HepG2 (cell line): ENCODE results near the gene COL9A3. TPM values are rescaled to one million over a fixed set of nuclear protein-coding genes. Genes with fewer than 3 reads are reported as not detected.

ENCODE experiments used
- ATF5 ChIP-seq: sonication (generic); formaldehyde crosslinking; IDR thresholded peaks from 2 replicates; pipeline ENCODE4 v1.4.0; 2020; ENCODE audit warnings: mild to moderate bottlenecking, low read depth, missing genetic modification reagents
- CBX5 ChIP-seq: sonication (generic); formaldehyde crosslinking; IDR thresholded peaks from 2 replicates; pipeline ENCODE4 v1.4.0; 2020; ENCODE audit warnings: missing genetic modification reagents, borderline replicate concordance
- CENPT ChIP-seq: sonication (generic); formaldehyde crosslinking; IDR thresholded peaks from 2 replicates; pipeline ENCODE4 v1.8.0; 2022; ENCODE audit warnings: low read depth, mild to moderate bottlenecking, moderate library complexity, missing genetic modification reagents
- EP300 ChIP-seq, 3 experiments: sonication (generic) in 1 of 3; formaldehyde crosslinking in 1 of 3; IDR thresholded peaks; 2 replicates each; pipeline versions ENCODE4 v1.5.1 to v1.6.1; 2011 to 2020; ENCODE audit warnings: low read depth in 2 of 3, low read length in 2 of 3, borderline replicate concordance in 1 of 3, improper control_type of control experiment in 1 of 3, mild to moderate bottlenecking in 1 of 3, missing genetic modification reagents in 1 of 3, moderate library complexity in 1 of 3
- FOXJ3 ChIP-seq: sonication (generic); formaldehyde crosslinking; IDR thresholded peaks from 2 replicates; pipeline ENCODE4 v1.4.0; 2020; ENCODE audit warnings: missing genetic modification reagents, mild to moderate bottlenecking, borderline replicate concordance
- MTF2 ChIP-seq: sonication (generic); formaldehyde crosslinking; IDR thresholded peaks from 2 replicates; pipeline ENCODE4 v1.5.0; 2020; ENCODE audit warnings: missing genetic modification reagents, borderline replicate concordance
- NFYC ChIP-seq: IDR thresholded peaks from 2 replicates; pipeline ENCODE4 v1.6.1; 2016; ENCODE audit warnings: missing genetic modification reagents, missing compliant biosample characterization
- POLR2AphosphoS2 ChIP-seq: IDR thresholded peaks from 2 replicates; pipeline ENCODE4 v1.6.1; 2011; ENCODE audit warnings: low read depth, low read length, improper control_type of control experiment
- PPARG ChIP-seq: conservative IDR thresholded peaks from 2 replicates; pipeline ENCODE4 v1.6.1; 2016; ENCODE audit warnings: missing biosample characterization, missing genetic modification reagents
- RBAK ChIP-seq: sonication (generic); formaldehyde crosslinking; IDR thresholded peaks from 2 replicates; pipeline ENCODE4 v1.5.1; 2020; ENCODE audit warnings: mild to moderate bottlenecking, missing genetic modification reagents
- RFXANK ChIP-seq: IDR thresholded peaks from 2 replicates; pipeline ENCODE4 v1.6.1; 2016
- SOX13 ChIP-seq, 3 experiments: fragments of 450-650 bp in 1 of 3; sonication (generic) in 1 of 3; formaldehyde crosslinking in 1 of 3; IDR thresholded peaks in 2 of 3; conservative IDR thresholded peaks in 1 of 3; 2 replicates each; pipeline versions ENCODE4 v1.5.0 to v1.6.1; 2016 to 2020; ENCODE audit warnings: antibody characterized with exemption in 1 of 3, mild to moderate bottlenecking in 1 of 3, missing compliant biosample characterization in 1 of 3, missing genetic modification reagents in 1 of 3, moderate library complexity in 1 of 3
- SP2 ChIP-seq: sonication (generic); formaldehyde crosslinking; IDR thresholded peaks from 2 replicates; pipeline ENCODE4 v1.5.1; 2020; ENCODE audit warnings: mild to moderate bottlenecking, missing genetic modification reagents
- THAP11 ChIP-seq: IDR thresholded peaks from 2 replicates; pipeline ENCODE4 v1.6.1; 2016; ENCODE audit warnings: missing biosample characterization, missing genetic modification reagents
- THRA ChIP-seq: sonication (generic); formaldehyde crosslinking; IDR thresholded peaks from 2 replicates; pipeline ENCODE4 v1.4.0; 2020; ENCODE audit warnings: missing genetic modification reagents, borderline replicate concordance
- ZHX1 ChIP-seq: sonication (generic); formaldehyde crosslinking; IDR thresholded peaks from 2 replicates; pipeline ENCODE4 v1.8.1; 2022; ENCODE audit warnings: low read depth, mild to moderate bottlenecking, missing genetic modification reagents
- ZKSCAN5 ChIP-seq: sonication (generic); formaldehyde crosslinking; IDR thresholded peaks from 2 replicates; pipeline ENCODE4 v1.5.1; 2020; ENCODE audit warnings: mild to moderate bottlenecking, missing genetic modification reagents
- ZNF546 ChIP-seq: sonication (generic); formaldehyde crosslinking; conservative IDR thresholded peaks from 2 replicates; pipeline ENCODE4 v1.8.1; 2023; ENCODE audit warnings: mild to moderate bottlenecking, missing genetic modification reagents
- ZNF598 ChIP-seq: sonication (generic); formaldehyde crosslinking; IDR thresholded peaks from 2 replicates; pipeline ENCODE4 v1.5.1; 2020; ENCODE audit warnings: mild to moderate bottlenecking, missing genetic modification reagents, borderline replicate concordance
- ZNF75D ChIP-seq: sonication (generic); formaldehyde crosslinking; IDR thresholded peaks from 2 replicates; pipeline ENCODE4 v1.8.1; 2023; ENCODE audit warnings: missing genetic modification reagents, mild to moderate bottlenecking, borderline replicate concordance
- ZNF816 ChIP-seq: sonication (generic); formaldehyde crosslinking; IDR thresholded peaks from 2 replicates; pipeline ENCODE4 v1.8.0; 2022; ENCODE audit warnings: missing genetic modification reagents, mild to moderate bottlenecking, borderline replicate concordance
- ZNF878 ChIP-seq: sonication (generic); formaldehyde crosslinking; IDR thresholded peaks from 2 replicates; pipeline ENCODE4 v1.8.1; 2023; ENCODE audit warnings: mild to moderate bottlenecking, missing genetic modification reagents, moderate library complexity
- polyA plus RNA-seq, 8 experiments: library from polyadenylated mRNA; depleted of rRNA in 3 of 8; stranded (reverse) in 7 of 8; unstranded in 1 of 8; fragments of >200 nt; fragmentation: Illumina TruSeq in 4 of 8; extraction: Trizol in 4 of 8; gene quantifications; 2 replicates each; pipeline versions ENCODE4 v1.2.1 to v1.2.3, GENCODE V29; 2011 to 2016; ENCODE audit warnings: low read depth in 4 of 8, missing spikeins in 1 of 8, mixed read lengths in 1 of 8; ENCODE audit not compliant: insufficient read depth in 1 of 8
- total RNA-seq, 5 experiments: library from RNA; depleted of rRNA; stranded (reverse); fragments of >200 nt; fragmentation: Illumina TruSeq; extraction: Trizol; gene quantifications; 2 replicates each; pipeline ENCODE4 v1.2.3, GENCODE V29; 2016; ENCODE audit warnings: low read depth in 1 of 5

The COL9A3 gene
- total and polyA plus RNA-seq, 2 of the 13 experiments (the other 11 are each of a cell fraction or from before 2014, with no cell fraction given): 155 to 204 TPM

GRCh38 chr20:62776692-62777527 lies 39.9 kb upstream of the COL9A3 start (continued):
- TF ChIP-seq ZNF75D: no peak
- no peak for TF ChIP-seq MTF2 (CRISPR knock-in tag)
- TF ChIP-seq ZHX1 (CRISPR knock-in tag): no peak
- no peak for TF ChIP-seq PPARG
- TF ChIP-seq ZKSCAN5 (CRISPR knock-in tag): peak; percentile 86; the same call in 1 of the 2 replicates
- no peak for TF ChIP-seq ZNF816 (CRISPR knock-in tag)
- TF ChIP-seq RBAK: no peak
- TF ChIP-seq THAP11 (CRISPR knock-in tag): peak; percentile 47; the same call in 1 of the 2 replicates
- TF ChIP-seq POLR2AphosphoS2: no peak
- 0 out of 2 replicates have a peak, but pooled peaks have one; percentile 18 for TF ChIP-seq CENPT (CRISPR knock-in tag)
- TF ChIP-seq RFXANK (CRISPR knock-in tag): no peak
- TF ChIP-seq ZNF546 (CRISPR knock-in tag): 0 out of 2 replicates have a peak, but pooled peaks have one; percentile 16
- TF ChIP-seq EP300 (IDR thresholded peaks at IDR 0.05; ENCODE audit: low read depth in 2 of 2, low read length in 2 of 2): no peak
- no peak for TF ChIP-seq EP300 (CRISPR knock-in tag; IDR thresholded peaks at IDR 0.05; ENCODE audit: borderline replicate concordance)
- TF ChIP-seq ZNF878 (CRISPR knock-in tag): no peak
- TF ChIP-seq SP2 (CRISPR knock-in tag): peak; percentile 71
- no peak for TF ChIP-seq THRA (CRISPR knock-in tag)
- TF ChIP-seq FOXJ3 (CRISPR knock-in tag): no peak
- TF ChIP-seq SOX13 (IDR thresholded peaks at IDR 0.05): no peak
- no peak for TF ChIP-seq SOX13 (CRISPR knock-in tag; conservative IDR thresholded peaks at IDR 0.05 in 1 of 2, IDR thresholded peaks at IDR 0.05 in 1 of 2)
- TF ChIP-seq CBX5 (CRISPR knock-in tag): no peak
- TF ChIP-seq ATF5 (CRISPR knock-in tag): no peak
- no peak for TF ChIP-seq NFYC
- no peak for TF ChIP-seq ZNF598 (CRISPR knock-in tag)
